ENCODE data around the gene CD74.

CD74 gene

GRCh38 chr5:150398722-150399523 is 13.8 kb downstream of the CD74 start:
- no peak for TF ChIP-seq GATA3 (IDR thresholded peaks at IDR 0.05; ENCODE audit: low read depth, low read length)
- TF ChIP-seq GATA2 (IDR thresholded peaks at IDR 0.05; ENCODE audit: low read depth, low read length) = no peak

- TF ChIP-seq GATA3 (IDR thresholded peaks at IDR 0.05; ENCODE audit: low read depth, low read length) (no peak), GATA2 (IDR thresholded peaks at IDR 0.05; ENCODE audit: low read depth, low read length) (no peak)
These were observed 14.7 kb downstream of the CD74 start for GRCh38 chr5:150397782-150398721.

- TF ChIP-seq GATA3 (IDR thresholded peaks at IDR 0.05; ENCODE audit: low read depth, low read length) (no peak), GATA2 (IDR thresholded peaks at IDR 0.05; ENCODE audit: low read depth, low read length) (no peak)
These were observed 15.4 kb downstream of the CD74 start for GRCh38 chr5:150397146-150397781.

GRCh38 chr5:150396267-150396666 is 16.4 kb downstream of the CD74 start:
- no peak for TF ChIP-seq GATA2 (IDR thresholded peaks at IDR 0.05; ENCODE audit: low read depth, low read length)

GRCh38 chr5:150395688-150395975 is 17.1 kb downstream of the CD74 start:
- no peak for TF ChIP-seq GATA2 (IDR thresholded peaks at IDR 0.05; ENCODE audit: low read depth, low read length)
- no peak for TF ChIP-seq GATA3 (IDR thresholded peaks at IDR 0.05; ENCODE audit: low read depth, low read length)

GRCh38 chr5:150394912-150395687 is 17.6 kb downstream of the CD74 start:
- TF ChIP-seq GATA2 (IDR thresholded peaks at IDR 0.05; ENCODE audit: low read depth, low read length) (no peak), GATA3 (IDR thresholded peaks at IDR 0.05; ENCODE audit: low read depth, low read length) (no peak)

- TF ChIP-seq GATA2 (IDR thresholded peaks at IDR 0.05; ENCODE audit: low read depth, low read length) (no peak), GATA3 (IDR thresholded peaks at IDR 0.05; ENCODE audit: low read depth, low read length) (no peak)
These were observed 18.6 kb downstream of the CD74 start for GRCh38 chr5:150394131-150394530.

GRCh38 chr5:150393096-150393645 is 19.5 kb downstream of the CD74 start:
- TF ChIP-seq GATA2 (IDR thresholded peaks at IDR 0.05; ENCODE audit: low read depth, low read length) = no peak
- TF ChIP-seq GATA3 (IDR thresholded peaks at IDR 0.05; ENCODE audit: low read depth, low read length) = no peak

GRCh38 chr5:150392680-150393079 is 20.0 kb downstream of the CD74 start:
- TF ChIP-seq GATA2 (IDR thresholded peaks at IDR 0.05; ENCODE audit: low read depth, low read length) (no peak), GATA3 (IDR thresholded peaks at IDR 0.05; ENCODE audit: low read depth, low read length) (no peak)

GRCh38 chr5:150391986-150392385 is 20.7 kb downstream of the CD74 start:
- TF ChIP-seq GATA3 (IDR thresholded peaks at IDR 0.05; ENCODE audit: low read depth, low read length) (no peak), GATA2 (IDR thresholded peaks at IDR 0.05; ENCODE audit: low read depth, low read length) (no peak)

GRCh38 chr5:150391064-150391834 is 21.5 kb downstream of the CD74 start:
- TF ChIP-seq GATA2 (IDR thresholded peaks at IDR 0.05; ENCODE audit: low read depth, low read length) (no peak), GATA3 (IDR thresholded peaks at IDR 0.05; ENCODE audit: low read depth, low read length) (no peak)

- TF ChIP-seq GATA2 (IDR thresholded peaks at IDR 0.05; ENCODE audit: low read depth, low read length) (no peak), GATA3 (IDR thresholded peaks at IDR 0.05; ENCODE audit: low read depth, low read length) (no peak)
These were observed 23.0 kb downstream of the CD74 start for GRCh38 chr5:150389531-150390266.

Data from SH-SY5Y (cell line).